Loucy (cell line): ENCODE data around the gene WWOX.

ENCODE experiments used
- H2AFZ ChIP-seq: fragments of 200-600 bp; sonication (generic); 2 replicates; pipeline ENCODE4 v1.6.0; 2016; ENCODE audit warnings: antibody characterized with exemption, mild to moderate bottlenecking, low read length, moderate library complexity
- H3F3A ChIP-seq: fragments of 200-600 bp; 2 replicates; pipeline ENCODE4 v1.6.0; 2016; ENCODE audit warnings: antibody characterized with exemption, low read depth, mild to moderate bottlenecking
- H3K27me3 ChIP-seq: fragments of 200-600 bp; sonication (generic); 2 replicates; pipeline ENCODE4 v1.6.1; 2014; ENCODE audit warnings: low read length, mild to moderate bottlenecking; ENCODE audit not compliant: insufficient read depth, poor library complexity, severe bottlenecking
- H3K36me3 ChIP-seq: fragments of 200-600 bp; sonication (generic); 2 replicates; pipeline ENCODE4 v1.6.1; 2016; ENCODE audit warnings: low read length; ENCODE audit not compliant: insufficient read depth
- H3K4me1 ChIP-seq: fragments of 200-600 bp; sonication (generic); 2 replicates; pipeline ENCODE4 v1.5.1; 2014; ENCODE audit warnings: low read length, mild to moderate bottlenecking; ENCODE audit not compliant: insufficient read depth, poor library complexity, severe bottlenecking
- H3K4me2 ChIP-seq: fragments of 200-600 bp; sonication (generic); 2 replicates; pipeline ENCODE4 v1.6.0; 2014; ENCODE audit warnings: antibody characterized with exemption, low read length, low read depth, mild to moderate bottlenecking; ENCODE audit not compliant: poor library complexity, severe bottlenecking
- H3K4me3 ChIP-seq: fragments of 200-600 bp; sonication (generic); 2 replicates; pipeline ENCODE4 v1.5.1; 2014; ENCODE audit warnings: low read length, mild to moderate bottlenecking, mixed read lengths; ENCODE audit not compliant: poor library complexity, severe bottlenecking
- H3K79me2 ChIP-seq: fragments of 200-600 bp; sonication (generic); 2 replicates; pipeline ENCODE4 v1.6.1; 2014; ENCODE audit warnings: low read length; ENCODE audit not compliant: insufficient read depth
- H3K9ac ChIP-seq: fragments of 200-600 bp; sonication (generic); 2 replicates; pipeline ENCODE4 v1.6.0; 2014; ENCODE audit warnings: mild to moderate bottlenecking, low read depth, low read length, moderate library complexity; ENCODE audit not compliant: poor library complexity, severe bottlenecking
- H3K9me2 ChIP-seq: fragments of 200-600 bp; sonication (generic); replicated peaks from 2 replicates; pipeline ENCODE4 v1.6.1; 2016; ENCODE audit warnings: low read depth, low read length, mixed read lengths
- H3K9me3 ChIP-seq: fragments of 200-600 bp; sonication (generic); 2 replicates; pipeline ENCODE4 v1.6.1; 2014; ENCODE audit warnings: mild to moderate bottlenecking, antibody characterized with exemption, low read length, low read depth; ENCODE audit not compliant: insufficient read depth
- H4K20me1 ChIP-seq: fragments of 200-600 bp; sonication (generic); 2 replicates; pipeline ENCODE4 v1.6.0; 2014; ENCODE audit warnings: antibody characterized with exemption, low read length, mild to moderate bottlenecking; ENCODE audit not compliant: insufficient read depth, poor library complexity, severe bottlenecking
- EZH2phosphoT487 ChIP-seq: fragments of 200-600 bp; IDR thresholded peaks from 2 replicates; pipeline ENCODE4 v1.6.1; 2018; ENCODE audit warnings: antibody characterized with exemption, mild to moderate bottlenecking, moderate library complexity, borderline replicate concordance
- TF ChIP-seq, protein P1 (sequence below): fragments of 200-600 bp; sonication (generic); conservative IDR thresholded peaks from 2 replicates; pipeline ENCODE4 v1.5.1; 2014; ENCODE audit warnings: mild to moderate bottlenecking, antibody characterized with exemption, low read length

The WWOX gene

DNA sequence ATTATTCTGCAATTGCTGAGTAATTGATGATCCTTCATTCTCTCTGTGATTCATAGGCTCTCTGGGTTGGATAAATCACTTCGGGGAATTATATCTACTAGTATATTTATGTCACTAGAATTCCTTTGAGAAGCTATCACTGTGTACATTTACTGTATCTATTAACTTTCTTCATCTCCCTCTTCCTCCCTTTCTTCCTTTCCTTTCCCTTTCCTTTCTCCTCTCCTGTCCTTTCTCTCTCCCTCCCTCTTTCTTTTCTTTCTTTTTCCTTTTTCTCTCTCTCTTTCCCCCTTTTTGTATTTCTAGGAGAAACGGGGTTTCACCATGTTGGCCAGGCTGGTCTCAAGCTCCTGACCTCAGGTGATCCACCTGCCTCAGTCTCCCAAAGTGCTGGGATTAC lies 711.8 kb downstream of the WWOX start:
- H3K9ac ChIP-seq: no peak overlapping the region
- TF ChIP-seq, protein P1, sequence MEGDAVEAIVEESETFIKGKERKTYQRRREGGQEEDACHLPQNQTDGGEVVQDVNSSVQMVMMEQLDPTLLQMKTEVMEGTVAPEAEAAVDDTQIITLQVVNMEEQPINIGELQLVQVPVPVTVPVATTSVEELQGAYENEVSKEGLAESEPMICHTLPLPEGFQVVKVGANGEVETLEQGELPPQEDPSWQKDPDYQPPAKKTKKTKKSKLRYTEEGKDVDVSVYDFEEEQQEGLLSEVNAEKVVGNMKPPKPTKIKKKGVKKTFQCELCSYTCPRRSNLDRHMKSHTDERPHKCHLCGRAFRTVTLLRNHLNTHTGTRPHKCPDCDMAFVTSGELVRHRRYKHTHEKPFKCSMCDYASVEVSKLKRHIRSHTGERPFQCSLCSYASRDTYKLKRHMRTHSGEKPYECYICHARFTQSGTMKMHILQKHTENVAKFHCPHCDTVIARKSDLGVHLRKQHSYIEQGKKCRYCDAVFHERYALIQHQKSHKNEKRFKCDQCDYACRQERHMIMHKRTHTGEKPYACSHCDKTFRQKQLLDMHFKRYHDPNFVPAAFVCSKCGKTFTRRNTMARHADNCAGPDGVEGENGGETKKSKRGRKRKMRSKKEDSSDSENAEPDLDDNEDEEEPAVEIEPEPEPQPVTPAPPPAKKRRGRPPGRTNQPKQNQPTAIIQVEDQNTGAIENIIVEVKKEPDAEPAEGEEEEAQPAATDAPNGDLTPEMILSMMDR: no peak
- TF ChIP-seq EZH2phosphoT487: no peak

DNA sequence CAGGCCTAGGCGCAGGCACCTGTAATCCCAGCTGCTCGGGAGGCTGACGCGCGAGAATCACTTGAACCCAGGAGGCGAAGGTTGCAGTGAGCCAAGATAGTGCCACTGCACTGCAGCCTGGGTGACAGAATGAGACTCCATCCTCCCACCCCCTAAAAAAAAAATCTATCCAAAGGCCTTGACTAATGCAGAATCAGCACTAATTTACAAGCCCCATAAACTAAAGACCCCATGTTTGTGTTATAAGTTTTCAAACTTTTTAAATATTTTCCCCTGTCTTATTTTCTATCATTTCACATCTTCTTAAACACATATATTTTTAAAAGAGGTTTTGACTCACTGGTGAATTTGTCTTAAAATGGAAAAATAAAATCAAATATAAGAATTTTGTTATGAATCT lies 713.1 kb downstream of the WWOX start:
- Histone ChIP-seq H3K9me2 (no peaks in the 10 kb centered on the region), H4K20me1 (no peaks in the 10 kb centered on the region), H2AFZ (no peak overlapping the region), H3K9ac (no peak overlapping the region), H3K4me3 (no peak overlapping the region), H3F3A (no peaks in the 10 kb centered on the region), H3K27me3 (no peaks in the 10 kb centered on the region), H3K36me3 (no peaks in the 10 kb centered on the region), H3K79me2 (no peaks in the 10 kb centered on the region), H3K4me2 (no peak overlapping the region), H3K9me3 (no peaks in the 10 kb centered on the region), H3K4me1 (peaks cover 2% of the 10 kb centered on the region)
- TF ChIP-seq, protein P1: no peak
- TF ChIP-seq EZH2phosphoT487: no peak

More for the DNA sequence above, 711.8 kb downstream of the WWOX start:
- Histone ChIP-seq H3K9me3 (no peaks in the 10 kb centered on the region), H3K4me1 (peaks cover 9% of the 10 kb centered on the region), H3K79me2 (no peaks in the 10 kb centered on the region), H3K4me3 (no peak overlapping the region), H4K20me1 (no peaks in the 10 kb centered on the region), H3F3A (no peaks in the 10 kb centered on the region), H3K9me2 (no peaks in the 10 kb centered on the region), H3K36me3 (no peaks in the 10 kb centered on the region), H2AFZ (no peak overlapping the region), H3K27me3 (no peaks in the 10 kb centered on the region), H3K4me2 (no peak overlapping the region)

DNA sequence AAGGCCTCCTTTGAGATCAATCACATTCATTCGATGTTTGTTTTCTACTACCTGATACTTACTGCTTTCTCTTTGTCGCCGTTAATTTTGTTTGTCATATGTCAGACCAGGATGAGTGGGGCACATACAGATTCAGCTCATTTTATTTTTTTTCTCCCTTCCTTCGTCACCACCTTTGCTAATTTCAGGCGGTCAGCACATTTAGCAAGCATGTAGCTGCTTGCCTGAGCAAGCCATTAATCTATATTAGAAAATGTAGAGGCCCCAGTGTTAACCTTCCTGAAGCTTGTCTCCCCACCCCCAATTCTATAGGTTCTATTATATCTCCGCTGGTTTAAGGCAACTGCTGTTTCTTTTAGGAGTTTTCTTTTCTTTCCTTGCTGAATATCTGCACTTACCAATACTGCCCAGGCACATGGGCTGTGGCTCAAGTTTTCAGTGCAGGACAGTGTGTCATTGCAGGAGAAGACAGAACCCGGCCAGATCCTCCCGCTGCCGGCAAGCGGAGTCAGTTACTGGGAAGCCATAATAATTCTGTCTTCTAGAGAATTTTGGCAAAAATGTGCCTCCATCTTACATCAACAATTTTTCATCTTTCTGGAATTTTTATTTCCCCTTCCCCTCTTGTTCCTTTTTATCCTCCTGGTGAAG lies 714.3 kb downstream of the WWOX start:
- Histone ChIP-seq H3K36me3 (no peaks in the 10 kb centered on the region), H3K79me2 (no peaks in the 10 kb centered on the region), H3K4me3 (no peak overlapping the region), H3K4me1 (peaks cover 2% of the 10 kb centered on the region), H4K20me1 (no peaks in the 10 kb centered on the region), H3K27me3 (no peaks in the 10 kb centered on the region), H3K9me2 (no peaks in the 10 kb centered on the region), H3K9me3 (no peaks in the 10 kb centered on the region), H2AFZ (no peak overlapping the region), H3F3A (no peaks in the 10 kb centered on the region), H3K4me2 (no peak overlapping the region), H3K9ac (no peak overlapping the region)
- TF ChIP-seq, protein P1: no peak
- TF ChIP-seq EZH2phosphoT487: no peak
